DMS153 treated with DMSO at 0.1 percent for 48 hours (cell line): ENCODE measurements around the gene TUFT1.
"Not testable (repeated sequence)": the region's sequence is repeated elsewhere in the genome, so short reads cannot be mapped to it uniquely, and the experiment has no call there.

Experiments used
- DNase-seq: peaks from one replicate; lab custom pipeline; 2025; ENCODE audit not compliant: unreplicated experiment; lab: John Stamatoyannopoulos, UW

TUFT1 gene

DNA sequence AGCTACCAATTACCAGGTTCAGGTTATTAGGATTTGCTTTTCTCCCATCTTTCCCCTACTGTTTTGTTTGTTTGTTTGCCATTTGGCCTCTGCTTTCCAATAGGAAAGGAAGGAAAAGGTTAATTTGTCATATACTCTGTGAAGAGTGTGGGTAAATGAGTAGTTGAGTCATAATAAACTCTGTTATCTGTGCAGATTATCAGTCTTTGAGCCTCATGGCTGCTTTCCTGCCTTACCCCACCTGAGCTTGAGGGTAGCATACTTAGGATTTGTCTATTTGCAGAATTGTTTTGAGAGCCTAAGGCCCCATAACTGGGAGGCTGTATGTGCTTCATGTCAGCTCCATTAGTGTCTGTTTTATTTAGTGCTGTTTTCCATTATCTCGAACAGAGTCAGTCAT is 38.8 kb downstream of the TUFT1 start:
- DNase-seq: no peak

DNA sequence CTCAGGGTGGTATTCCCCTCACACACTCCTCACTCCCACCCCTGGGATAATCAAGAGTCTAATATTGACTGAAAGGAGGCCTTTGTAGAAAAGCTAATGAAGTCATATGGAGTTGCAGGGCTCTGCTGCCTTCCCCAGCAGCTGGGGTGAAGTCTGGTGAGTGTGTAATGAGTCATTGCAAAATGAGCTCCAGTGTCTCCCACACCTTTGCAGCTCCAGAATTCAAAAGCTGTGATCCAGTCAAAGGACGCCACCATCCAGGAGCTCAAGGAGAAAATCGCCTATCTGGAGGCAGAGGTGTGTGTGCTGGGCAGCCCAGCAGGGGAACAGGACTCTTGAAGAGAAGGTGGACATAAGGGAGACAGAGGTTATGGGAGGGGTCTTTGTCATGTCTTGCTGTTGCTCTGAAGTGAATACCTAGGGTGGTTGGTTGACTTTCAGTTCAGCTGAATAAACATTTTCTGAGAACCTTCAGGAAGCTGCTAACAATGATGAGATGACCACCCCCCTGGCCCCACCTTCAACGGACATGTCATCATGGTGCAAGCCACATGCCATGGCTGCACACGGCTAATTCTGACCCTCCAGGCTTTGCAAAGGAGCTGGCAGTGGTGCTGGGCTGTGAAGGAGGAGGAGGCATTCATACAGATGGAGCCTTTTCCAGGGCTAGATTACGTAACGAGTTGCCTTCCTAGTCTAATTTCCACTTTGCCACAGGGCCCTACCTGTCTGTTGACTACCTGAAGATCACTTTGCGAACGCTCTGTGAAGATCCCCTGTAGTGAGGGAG is 39.5 kb downstream of the TUFT1 start:
- no peak for DNase-seq

DNA sequence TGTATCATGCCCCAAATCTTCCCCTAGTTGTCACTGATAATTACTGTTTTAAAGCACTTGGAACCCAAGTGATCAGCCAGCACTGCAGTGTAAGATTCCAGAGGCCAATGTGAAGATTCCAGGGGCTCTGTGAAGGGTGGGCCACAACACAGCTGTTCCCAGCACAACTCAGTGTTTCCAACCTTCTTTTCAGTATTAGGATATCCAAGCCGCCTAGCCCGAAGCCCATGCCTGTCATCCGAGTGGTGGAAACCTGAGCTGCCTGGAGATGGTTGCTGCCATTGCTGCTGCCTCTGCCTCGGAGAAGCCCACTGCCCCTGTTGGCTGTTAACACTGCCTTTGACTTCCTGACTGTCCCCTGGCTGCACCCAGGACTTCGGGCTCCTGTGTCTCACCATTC is 41.3 kb downstream of the TUFT1 start:
- DNase-seq: no peak

DNA sequence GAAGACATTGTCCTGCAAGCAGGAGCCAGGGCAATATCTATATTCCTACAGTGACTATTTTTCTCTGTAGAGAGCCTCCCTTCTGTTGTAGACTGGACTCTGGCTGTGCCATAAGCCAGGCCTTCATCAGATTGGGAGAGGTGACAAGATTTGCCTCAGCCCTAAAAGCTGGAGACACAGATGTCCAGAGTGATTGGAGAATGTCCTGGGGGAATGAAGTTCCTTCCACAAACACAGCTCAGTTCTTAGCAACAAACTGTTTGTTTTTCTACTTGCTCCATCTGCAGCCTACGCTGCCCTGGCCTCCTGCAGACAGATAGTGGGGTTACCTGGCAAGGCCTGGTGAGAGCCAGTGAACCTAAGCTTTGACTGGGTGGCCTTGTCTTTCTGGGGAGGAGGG is 41.8 kb downstream of the TUFT1 start:
- DNase-seq: no peak

DNA sequence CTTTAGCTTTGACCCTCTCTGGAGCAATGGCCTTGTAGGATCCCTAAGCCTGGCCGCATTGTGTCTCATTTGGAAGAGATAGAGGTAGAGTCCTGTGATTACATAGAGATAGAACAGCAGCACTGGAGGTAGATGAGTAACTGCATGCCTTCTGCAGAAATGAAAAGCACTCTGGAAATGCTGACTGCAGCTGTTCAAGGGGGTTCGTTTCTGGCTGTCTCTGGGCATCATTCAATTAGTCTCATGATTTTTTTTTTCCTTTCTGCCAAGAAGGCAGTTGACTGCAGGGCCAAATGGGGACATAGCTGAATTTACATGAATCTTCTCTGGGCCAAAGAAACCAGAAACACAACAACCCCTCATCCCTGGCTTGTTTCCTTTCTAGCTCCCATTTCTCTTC is 43.7 kb downstream of the TUFT1 start:
- no peak for DNase-seq

DNA sequence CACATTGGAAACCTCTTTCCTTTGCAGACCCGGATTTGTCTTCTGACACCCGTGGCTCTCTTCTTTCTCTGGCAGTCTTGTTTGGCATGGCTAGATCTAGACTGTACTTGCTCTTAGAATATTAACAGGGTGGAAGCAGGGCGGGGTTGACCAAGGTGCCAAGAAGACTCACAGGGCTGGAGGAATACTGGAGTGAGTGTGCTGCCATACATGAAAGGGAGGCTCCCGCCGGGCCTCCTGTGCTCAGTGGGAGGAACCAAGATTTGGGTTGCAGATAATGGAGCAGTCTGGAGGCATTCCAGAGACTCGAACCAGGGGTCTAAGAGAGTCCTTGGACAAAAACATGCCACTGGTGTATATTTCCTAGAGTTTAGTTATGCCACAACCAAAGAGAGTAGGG is 44.2 kb downstream of the TUFT1 start:
- DNase-seq: no peak

DNA sequence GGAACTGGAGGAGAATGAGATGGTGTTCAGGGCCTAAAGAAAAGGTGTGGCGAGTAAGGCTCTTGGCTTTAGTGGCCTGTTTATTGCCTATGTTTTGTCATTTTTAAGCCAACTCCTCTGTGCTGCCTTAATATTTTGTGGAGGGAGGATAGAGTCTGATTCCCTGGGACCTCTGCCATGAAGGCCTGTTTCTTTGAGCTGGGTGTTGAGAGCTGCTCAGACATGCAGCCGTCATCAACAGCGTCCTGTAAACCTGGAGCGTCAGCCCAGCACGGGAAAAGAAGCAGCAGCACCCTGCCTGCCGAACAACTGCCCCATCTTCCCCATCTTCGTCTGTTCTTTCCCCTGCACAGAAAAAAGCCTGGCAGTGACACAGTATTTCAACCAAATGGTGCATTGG is 44.7 kb downstream of the TUFT1 start:
- DNase-seq: no peak

DNA sequence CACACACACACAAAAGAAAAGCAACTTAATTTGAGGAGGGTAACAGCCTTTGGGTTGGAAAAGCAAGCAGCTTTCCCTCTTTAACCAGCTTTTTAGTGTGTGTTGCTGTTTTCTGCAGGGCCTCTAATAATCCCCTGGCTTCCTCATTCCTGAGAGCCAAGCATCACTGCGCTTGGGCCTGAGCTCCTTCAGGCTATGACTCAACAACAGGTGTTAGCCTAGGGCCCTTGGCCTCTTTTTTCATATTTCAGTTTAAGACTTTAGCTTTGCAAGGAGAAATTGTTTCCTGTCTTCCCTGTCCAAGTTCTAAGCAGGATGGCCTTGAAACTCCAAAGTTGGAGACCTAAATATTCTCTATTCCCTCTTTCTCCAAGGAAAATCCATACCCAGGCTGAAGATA is 45.5 kb downstream of the TUFT1 start:
- DNase-seq: no peak

DNA sequence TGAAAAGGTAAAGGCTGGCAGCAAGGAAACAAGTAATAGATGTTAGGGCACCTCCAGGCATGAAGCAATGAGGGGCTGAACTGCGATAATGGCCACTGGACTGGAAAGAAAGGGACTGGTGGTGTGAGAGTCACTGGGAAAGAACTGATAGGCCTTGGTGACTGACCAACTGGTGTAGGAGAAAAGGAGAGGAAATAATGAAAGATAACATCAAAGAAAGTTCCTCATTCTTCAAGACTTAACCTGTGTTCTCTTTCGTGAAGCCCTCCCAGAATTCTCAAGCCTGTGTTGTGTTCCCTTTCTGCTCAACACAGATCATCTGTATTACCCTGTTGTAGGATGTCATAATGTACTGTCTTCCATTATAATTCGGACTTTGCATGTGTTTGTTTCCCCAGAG is 50.9 kb downstream of the TUFT1 start:
- no peak for DNase-seq

DNA sequence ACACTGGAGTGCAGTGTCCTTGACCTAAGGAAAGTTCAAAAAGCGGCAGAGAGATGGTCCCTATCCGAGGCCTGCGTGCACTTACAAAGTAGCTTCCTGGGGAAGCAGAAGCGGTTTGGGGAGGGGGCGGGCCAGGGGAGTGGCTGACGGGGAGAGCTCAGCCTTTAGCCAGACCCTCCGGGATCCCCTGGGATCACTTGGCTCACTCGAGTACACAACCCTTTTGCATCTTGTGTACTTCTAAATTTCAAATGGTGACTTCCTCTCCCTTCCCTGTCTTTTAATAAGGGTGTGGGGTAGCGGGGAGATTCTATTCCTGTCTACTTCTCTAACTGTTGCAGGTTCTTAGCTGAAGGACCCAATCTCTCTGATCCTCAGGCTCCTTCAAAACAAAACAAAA is 53.6 kb downstream of the TUFT1 start:
- no peak for DNase-seq

DNA sequence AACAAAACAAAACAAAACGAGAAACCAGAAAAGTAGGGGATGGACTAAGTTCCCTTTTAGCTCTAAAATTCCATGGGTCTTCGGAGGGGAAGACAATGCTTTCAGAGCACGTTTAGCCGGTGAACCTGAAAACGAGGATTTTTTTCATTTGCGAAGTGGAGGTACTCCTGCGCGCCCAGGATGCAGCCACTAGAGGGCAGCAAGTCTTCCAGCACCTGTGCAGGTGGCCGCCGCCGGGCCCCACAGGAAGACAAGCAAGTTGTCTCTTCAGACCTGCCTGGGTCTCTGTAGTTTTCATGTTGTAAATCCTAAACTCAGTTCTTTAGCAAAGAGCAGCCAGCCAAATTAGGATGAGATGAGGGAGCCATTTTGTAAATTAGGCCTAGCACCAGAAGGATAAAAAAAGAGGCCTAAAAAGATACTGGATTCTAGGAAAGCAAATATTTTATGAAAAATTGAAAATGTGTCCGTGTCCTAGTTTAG is 54.1 kb downstream of the TUFT1 start:
- DNase-seq: peak; percentile 92

DNA sequence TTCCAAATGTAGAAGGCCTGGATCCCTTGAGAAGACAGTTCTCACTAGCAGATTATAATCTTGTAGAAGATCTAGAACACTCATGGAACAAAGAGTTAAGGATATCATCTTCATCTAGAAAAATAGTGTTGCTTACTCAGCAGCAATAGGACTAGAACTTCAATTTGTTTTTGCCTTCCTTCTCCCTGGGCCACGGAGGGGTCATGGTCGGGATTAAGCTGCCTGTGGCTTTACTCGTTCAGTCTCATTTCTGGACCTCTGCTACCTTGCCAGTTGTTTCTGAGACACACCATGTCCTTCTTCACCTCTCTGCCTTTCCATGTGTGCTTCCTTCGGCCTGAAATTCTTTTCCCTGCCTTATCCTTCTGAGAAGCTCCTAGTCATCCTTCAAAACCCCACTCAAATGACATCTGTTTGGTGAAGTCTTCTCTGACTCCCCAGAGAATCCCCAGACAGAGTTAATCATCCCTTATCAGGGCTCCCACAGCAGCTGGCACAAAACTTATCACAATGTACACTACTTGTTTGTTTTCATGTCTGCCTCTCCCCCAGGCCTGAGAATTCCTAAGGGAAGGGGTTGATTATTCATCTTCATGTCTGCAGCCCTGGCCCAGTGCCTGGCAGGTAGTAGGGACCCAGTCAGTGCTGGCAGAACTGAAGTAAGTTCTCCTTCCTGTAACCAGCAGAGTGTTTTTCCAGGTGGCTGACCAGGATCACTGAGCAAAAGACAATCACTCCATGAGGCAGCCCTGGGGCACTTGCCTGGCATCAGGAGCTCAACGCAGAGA is 56.3 kb downstream of the TUFT1 start:
- no peak for DNase-seq

DNA sequence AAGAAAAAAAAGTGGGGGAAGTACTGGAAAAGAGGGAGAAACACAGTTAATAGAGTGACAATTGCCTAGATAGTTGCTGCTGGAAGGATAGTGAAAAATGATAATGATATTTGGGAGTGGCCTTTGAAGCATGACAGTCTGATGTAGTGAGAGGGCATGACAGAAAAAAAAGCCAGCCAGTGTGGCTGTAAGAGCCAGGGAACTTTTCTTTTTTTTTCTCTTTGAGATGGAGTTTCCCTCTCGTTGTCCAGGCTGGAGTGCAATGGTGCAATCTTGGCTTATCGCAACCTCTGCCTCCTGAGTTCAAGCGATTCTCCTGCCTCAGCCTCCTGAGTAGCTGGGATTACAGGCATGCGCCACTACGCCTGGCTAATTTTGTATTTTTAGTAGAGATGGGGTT is 62.4 kb downstream of the TUFT1 start:
- DNase-seq: not testable (repeated sequence)

DNA sequence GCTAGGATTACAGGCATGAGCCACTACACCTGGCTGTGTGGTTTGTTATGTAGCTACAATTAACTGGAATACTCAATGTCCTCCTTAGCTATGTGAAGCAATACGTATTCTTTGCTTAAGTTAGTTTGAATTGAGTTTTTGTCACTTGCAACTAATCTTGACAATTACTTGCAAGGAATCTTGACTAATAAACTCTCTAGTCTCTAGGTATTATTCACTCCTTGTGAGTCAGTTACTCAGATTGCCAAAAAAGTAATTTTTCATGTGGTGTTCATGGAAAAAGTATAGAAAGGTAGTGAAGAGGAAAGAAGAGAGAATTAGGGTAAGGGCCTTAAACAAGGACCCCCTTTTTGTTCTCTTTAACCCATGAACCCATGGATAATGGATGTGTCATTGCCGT is 64.2 kb downstream of the TUFT1 start:
- DNase-seq: no peak

DNA sequence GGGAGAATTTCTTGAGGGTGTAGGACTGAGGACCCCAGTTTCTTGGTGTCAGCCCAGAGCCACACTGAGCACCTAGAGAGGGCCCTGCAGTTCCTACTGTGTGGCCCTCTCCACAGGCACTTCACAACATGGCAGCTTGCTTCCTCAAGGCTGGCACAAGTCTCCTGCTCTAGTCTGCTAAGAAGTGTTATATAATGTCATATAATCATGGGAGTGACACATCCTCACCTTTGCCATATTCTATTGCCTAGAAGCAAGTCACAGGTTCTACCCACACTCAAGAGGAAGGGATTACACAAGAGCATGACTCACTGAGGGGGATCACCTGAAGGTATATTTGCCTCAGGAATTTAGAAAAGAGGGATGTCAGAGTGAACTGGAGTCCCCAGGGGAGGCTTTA is 66.3 kb downstream of the TUFT1 start:
- no peak for DNase-seq

DNA sequence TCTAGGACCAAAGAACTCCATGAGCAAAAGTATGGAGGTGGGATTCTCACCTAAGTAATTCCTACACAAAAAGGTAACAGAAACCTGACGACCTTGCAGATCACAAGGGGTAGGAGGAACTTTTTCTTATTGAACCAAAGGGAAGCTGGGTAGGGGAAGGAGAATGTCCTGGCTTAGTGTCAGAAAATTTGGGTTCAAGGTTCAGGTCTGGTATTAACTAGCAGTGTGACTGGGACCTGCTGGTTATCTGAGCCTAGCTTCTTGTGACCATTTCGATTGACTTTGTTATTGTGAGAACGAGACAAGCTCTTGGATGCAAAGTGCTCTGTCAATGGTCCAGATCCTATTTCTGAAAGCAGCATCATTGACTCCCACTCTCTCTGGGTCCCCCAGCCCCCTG is 66.7 kb downstream of the TUFT1 start:
- DNase-seq: no peak

DNA sequence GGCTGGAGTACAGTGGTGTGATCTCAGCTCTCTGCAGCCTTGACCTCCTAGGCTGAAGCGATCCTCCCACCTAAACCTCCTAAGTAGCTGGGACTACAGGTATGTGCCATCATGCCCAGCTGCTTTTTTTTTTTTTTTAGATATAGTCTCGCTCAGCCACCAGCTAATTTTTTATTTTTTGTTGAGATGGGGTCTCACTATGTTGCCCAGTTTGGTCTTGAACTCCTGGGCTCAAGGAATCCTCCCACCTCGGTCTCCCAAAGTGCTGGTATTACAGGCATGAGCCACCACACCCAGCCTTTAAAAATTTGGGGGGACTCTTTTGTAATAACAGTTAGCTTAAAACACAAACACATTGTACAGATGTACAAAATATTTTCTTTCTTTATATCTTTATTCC is 70.0 kb downstream of the TUFT1 start:
- no peak for DNase-seq

DNA sequence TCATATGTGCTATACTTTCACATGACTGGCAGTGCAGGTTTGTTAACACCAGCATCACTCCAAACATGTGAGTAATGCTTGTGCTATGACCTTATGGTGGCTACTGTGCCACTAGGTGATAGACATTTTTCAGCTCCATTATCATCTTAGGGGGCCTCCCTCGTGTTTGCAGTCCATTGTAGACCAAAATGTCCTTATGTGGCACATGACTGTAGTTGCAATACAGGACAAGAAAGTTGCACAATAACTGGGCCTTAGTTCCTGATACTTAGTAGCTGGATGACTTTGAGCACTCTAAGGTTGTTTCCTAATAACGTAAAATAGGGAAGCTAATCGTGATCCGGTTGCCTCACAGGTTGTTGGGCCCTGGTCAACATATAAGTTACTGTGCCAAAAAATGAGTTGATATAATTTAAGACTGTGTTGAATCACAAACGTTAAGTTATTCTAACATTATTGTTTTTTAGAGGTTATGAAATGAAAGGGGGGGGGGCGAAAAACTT is 71.2 kb downstream of the TUFT1 start:
- no peak for DNase-seq

DNA sequence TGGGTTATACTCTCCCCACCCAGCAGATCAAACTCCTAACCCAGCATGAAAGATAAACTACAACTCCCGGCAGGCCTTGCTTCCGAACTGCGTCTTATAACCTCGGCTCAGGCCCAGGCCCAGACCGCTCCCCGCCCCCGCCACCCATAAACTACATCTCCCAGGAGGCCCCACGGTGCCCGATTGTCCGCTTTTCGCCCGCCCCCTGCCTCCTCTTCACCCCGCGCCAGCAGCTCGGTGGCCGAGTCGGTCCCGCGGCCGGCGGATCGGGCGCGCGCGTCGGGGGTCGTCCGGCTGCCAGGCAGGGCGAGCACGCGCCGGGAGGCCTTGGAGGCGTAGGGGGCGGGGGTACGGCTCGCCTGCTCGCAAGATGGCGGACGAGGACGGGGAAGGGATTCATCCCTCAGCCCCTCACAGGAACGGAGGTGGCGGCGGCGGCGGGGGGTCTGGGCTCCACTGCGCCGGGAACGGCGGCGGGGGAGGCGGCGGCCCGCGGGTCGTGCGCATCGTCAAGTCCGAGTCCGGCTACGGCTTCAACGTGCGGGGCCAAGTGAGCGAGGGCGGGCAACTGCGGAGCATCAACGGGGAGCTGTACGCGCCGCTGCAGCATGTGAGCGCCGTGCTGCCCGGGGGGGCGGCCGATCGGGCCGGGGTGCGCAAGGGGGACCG is 71.9 kb downstream of the TUFT1 start, which contains the start of gene SNX27:
SNX27 (plus strand) TSS at position 219 of the 669 bp plus-strand sequence; CDS start at position 371, 152 bp downstream.
- DNase-seq: peak; percentile 82

DNA sequence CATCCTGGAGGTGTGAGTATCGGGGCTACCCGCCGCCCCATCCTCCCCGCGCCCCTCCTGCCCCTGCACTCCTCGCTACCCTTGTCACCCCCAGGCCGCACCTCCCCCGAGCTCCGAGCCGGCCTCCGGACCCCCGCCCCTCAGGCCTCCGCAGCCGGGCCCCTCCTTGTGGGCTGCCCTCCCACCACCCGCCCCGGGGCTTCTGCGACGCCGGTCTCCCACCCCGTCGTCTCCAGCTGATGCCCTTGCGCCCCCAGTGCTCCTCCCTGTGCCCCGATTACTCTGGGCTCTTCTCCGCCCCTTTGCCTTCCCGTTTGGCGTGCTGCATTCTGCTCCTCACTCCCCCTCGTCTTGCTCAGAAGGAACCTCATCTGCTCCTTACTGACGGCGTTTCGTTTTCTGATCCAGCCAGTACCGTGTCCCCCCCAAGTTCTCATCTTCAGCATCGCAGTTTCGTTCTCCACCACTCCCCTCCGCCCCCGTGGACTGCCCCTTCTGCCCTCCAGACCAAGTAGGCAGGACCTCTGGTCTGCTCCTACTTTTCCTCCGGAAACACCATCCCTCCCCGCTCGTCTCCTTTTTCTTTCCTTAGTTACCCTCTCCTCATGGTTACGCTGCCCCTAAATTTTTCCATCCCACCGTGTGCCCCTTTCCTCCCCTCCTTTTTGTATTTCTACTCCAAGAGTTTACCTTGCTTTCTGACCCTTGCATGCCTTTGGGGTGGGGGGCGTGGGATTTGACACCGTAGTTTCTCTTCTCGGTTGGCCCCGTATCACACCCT is 72.6 kb downstream of the TUFT1 start:
- peak; percentile 17 for DNase-seq

DNA sequence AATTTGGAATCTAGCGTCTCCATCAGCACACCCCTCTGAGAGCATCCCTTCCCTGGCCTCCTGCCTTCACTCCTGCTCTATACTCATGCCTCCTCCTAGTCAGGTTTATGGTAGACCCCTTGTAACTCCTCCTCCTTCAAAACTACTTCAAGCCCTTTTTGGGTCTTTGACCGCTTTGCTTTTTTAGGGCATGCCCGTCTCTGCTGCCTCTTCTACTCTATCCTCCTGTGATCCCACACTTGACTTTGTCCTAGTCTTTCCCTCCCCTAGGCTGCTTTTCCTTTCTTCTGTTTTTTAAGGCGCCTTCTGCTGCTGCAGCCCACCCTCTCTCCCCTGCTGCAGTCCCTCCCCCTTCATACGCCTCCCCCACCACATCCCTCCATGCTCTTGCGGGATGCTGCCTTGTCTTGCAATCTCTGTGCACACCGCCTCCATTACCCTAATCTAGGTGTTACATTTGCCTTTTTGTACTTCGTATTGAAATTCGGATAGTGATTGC is 73.2 kb downstream of the TUFT1 start:
- DNase-seq: no peak
